ENCODE data around the gene GNPTAB.

GRCh38 chr12:101855364-101855884 lies 24.7 kb upstream of the GNPTAB start:
- TF ChIP-seq EZH2 (IDR thresholded peaks at IDR 0.05; ENCODE audit: borderline replicate concordance, low read depth, low read length, severe bottlenecking), result no peak
- no peak for TF ChIP-seq CTCF (IDR thresholded peaks at IDR 0.05; ENCODE audit: borderline replicate concordance, extremely low read depth, low read length, poor library complexity, severe bottlenecking)
